Measurements from ENCODE around the gene TFF3.

The TFF3 gene

GRCh38 chr21:42290505-42290904, 24.7 kb downstream of the TFF3 start:
- TF ChIP-seq, protein P1, sequence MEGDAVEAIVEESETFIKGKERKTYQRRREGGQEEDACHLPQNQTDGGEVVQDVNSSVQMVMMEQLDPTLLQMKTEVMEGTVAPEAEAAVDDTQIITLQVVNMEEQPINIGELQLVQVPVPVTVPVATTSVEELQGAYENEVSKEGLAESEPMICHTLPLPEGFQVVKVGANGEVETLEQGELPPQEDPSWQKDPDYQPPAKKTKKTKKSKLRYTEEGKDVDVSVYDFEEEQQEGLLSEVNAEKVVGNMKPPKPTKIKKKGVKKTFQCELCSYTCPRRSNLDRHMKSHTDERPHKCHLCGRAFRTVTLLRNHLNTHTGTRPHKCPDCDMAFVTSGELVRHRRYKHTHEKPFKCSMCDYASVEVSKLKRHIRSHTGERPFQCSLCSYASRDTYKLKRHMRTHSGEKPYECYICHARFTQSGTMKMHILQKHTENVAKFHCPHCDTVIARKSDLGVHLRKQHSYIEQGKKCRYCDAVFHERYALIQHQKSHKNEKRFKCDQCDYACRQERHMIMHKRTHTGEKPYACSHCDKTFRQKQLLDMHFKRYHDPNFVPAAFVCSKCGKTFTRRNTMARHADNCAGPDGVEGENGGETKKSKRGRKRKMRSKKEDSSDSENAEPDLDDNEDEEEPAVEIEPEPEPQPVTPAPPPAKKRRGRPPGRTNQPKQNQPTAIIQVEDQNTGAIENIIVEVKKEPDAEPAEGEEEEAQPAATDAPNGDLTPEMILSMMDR (IDR thresholded peaks at IDR 0.05; ENCODE audit: poor library complexity, severe bottlenecking), result no peak
- Histone ChIP-seq H3K27ac (ENCODE audit: poor library complexity, severe bottlenecking) (no peak overlapping the region), H3K36me3 (ENCODE audit: low read depth) (no peaks in the 10 kb centered on the region), H3K27me3 (ENCODE audit: insufficient read depth, poor library complexity, severe bottlenecking) (no peaks in the 10 kb centered on the region), H3K4me3 (ENCODE audit: severe bottlenecking) (no peak overlapping the region), H3K9me3 (ENCODE audit: severe bottlenecking) (no peaks in the 10 kb centered on the region), H3K4me1 (ENCODE audit: insufficient read depth, poor library complexity, severe bottlenecking) (no peaks in the 10 kb centered on the region)
- ATAC-seq (ENCODE audit: low read depth) (no peak), DNase-seq (ENCODE audit: low spot score) (no peak)

- TF ChIP-seq, protein P1 (IDR thresholded peaks at IDR 0.05; ENCODE audit: poor library complexity, severe bottlenecking), result no peak
- ATAC-seq (ENCODE audit: low read depth) (no peak), DNase-seq (ENCODE audit: low spot score) (no peak)
- Histone ChIP-seq H3K4me3 (ENCODE audit: severe bottlenecking) (no peak overlapping the region), H3K4me1 (ENCODE audit: insufficient read depth, poor library complexity, severe bottlenecking) (no peaks in the 10 kb centered on the region), H3K27me3 (ENCODE audit: insufficient read depth, poor library complexity, severe bottlenecking) (no peaks in the 10 kb centered on the region), H3K36me3 (ENCODE audit: low read depth) (no peaks in the 10 kb centered on the region), H3K27ac (ENCODE audit: poor library complexity, severe bottlenecking) (no peak overlapping the region), H3K9me3 (ENCODE audit: severe bottlenecking) (no peaks in the 10 kb centered on the region)
Observed at GRCh38 chr21:42289926-42290325, 25.3 kb downstream of the TFF3 start.

GRCh38 chr21:42288962-42289361, 26.2 kb downstream of the TFF3 start:
- TF ChIP-seq, protein P1 (IDR thresholded peaks at IDR 0.05; ENCODE audit: poor library complexity, severe bottlenecking), result no peak
- no peak for ATAC-seq (ENCODE audit: low read depth)
- Histone ChIP-seq H3K27me3 (ENCODE audit: insufficient read depth, poor library complexity, severe bottlenecking) (no peaks in the 10 kb centered on the region), H3K36me3 (ENCODE audit: low read depth) (no peaks in the 10 kb centered on the region), H3K9me3 (ENCODE audit: severe bottlenecking) (no peaks in the 10 kb centered on the region), H3K4me1 (ENCODE audit: insufficient read depth, poor library complexity, severe bottlenecking) (no peaks in the 10 kb centered on the region), H3K4me3 (ENCODE audit: severe bottlenecking) (no peak overlapping the region), H3K27ac (ENCODE audit: poor library complexity, severe bottlenecking) (no peak overlapping the region)
- DNase-seq (ENCODE audit: low spot score), result no peak

GRCh38 chr21:42287193-42288083, 27.8 kb downstream of the TFF3 start:
- Histone ChIP-seq H3K4me3 (ENCODE audit: severe bottlenecking) (no peak overlapping the region), H3K36me3 (ENCODE audit: low read depth) (no peaks in the 10 kb centered on the region), H3K9me3 (ENCODE audit: severe bottlenecking) (no peaks in the 10 kb centered on the region), H3K4me1 (ENCODE audit: insufficient read depth, poor library complexity, severe bottlenecking) (no peaks in the 10 kb centered on the region), H3K27me3 (ENCODE audit: insufficient read depth, poor library complexity, severe bottlenecking) (no peaks in the 10 kb centered on the region), H3K27ac (ENCODE audit: poor library complexity, severe bottlenecking) (no peak overlapping the region)
- no peak for ATAC-seq (ENCODE audit: low read depth)
- TF ChIP-seq, protein P1 (IDR thresholded peaks at IDR 0.05; ENCODE audit: poor library complexity, severe bottlenecking), result no peak
- no peak for DNase-seq (ENCODE audit: low spot score)

- Histone ChIP-seq H3K36me3 (ENCODE audit: low read depth) (no peaks in the 10 kb centered on the region), H3K27me3 (ENCODE audit: insufficient read depth, poor library complexity, severe bottlenecking) (no peaks in the 10 kb centered on the region), H3K4me3 (ENCODE audit: severe bottlenecking) (no peak overlapping the region), H3K27ac (ENCODE audit: poor library complexity, severe bottlenecking) (no peak overlapping the region), H3K9me3 (ENCODE audit: severe bottlenecking) (no peaks in the 10 kb centered on the region), H3K4me1 (ENCODE audit: insufficient read depth, poor library complexity, severe bottlenecking) (no peaks in the 10 kb centered on the region)
- ATAC-seq (ENCODE audit: low read depth) (no peak), DNase-seq (ENCODE audit: low spot score) (no peak)
- TF ChIP-seq, protein P1 (IDR thresholded peaks at IDR 0.05; ENCODE audit: poor library complexity, severe bottlenecking), result no peak
Observed at GRCh38 chr21:42286416-42286815, 28.8 kb downstream of the TFF3 start.
